HG03432 (cell line): Measurements from ENCODE around the gene HDAC10.

ENCODE experiments used
- ATAC-seq: cut with Tn5 transposase; IDR thresholded peaks from one replicate; pipeline ENCODE4 v1.9.1; 2021; ENCODE audit warnings: mild to moderate bottlenecking, moderate library complexity; ENCODE audit not compliant: unreplicated experiment

HDAC10 gene

GRCh38 chr22:50271519-50271970, 20.5 kb upstream of the HDAC10 start:
- no peak for ATAC-seq

DNA sequence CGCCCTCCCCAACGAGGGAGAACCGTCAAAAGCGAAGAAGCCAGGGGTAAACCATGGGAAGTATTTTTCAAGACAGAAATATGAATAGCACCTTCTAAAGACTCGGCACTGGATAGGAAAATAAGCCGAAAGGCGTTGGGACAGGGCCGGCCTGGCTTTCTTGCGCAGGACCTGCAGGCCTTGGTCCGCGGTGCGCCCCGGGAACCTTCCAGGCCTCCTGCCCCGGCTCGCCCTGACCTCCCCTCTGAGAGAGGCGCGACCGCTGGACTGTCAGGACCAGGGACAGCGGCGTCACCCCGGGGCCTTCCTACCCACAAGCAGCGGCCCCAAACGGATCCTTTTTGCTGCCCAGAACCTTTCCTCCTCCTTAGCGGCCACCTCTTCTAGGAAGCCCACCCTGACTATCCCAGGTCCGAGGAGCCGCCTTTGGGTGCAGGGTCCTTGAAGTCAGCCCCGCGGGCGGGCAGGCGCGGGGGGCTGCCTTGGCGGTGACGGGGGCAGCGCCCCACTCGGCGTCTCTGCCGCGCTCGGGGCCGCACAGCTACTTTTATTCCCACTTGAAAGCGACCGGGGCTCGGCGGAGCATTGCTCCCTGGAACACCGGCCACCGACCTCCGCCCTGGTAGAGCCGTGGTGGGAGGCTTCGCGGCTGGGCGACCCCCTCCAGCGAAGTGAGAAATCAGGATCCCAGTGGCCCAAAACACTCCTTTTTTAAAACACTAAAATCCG, 19.8 kb upstream of the HDAC10 start:
- peak; percentile 24 for ATAC-seq

- peak; percentile 44 for ATAC-seq
These were observed 19.1 kb upstream of the HDAC10 start, which contains the start of gene MAPK11 for GRCh38 chr22:50269970-50270665. Gene MAPK11, minus strand, starts transcription at chr22:50270380. Its CDS starts 88 bp downstream, at chr22:50270292.

DNA sequence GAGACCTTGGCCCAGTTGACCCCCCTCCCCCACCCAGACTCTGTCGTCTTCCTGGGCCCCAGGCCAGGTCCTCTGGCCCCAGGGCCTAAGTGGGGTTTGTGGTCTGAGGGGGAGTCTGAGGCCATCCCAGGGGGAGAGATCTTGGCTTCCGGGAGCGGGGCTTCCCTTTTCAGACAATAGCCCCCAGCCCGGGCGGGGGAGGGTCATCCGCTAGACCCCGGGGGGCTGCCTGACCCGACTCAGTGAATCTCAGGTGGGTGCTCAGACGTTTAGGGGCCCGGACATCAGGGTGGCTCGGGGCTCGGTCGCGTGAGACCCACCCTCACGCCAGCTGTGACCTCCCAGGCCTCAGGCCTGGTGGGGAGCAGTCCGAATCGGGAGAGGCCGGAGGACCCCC, 18.5 kb upstream of the HDAC10 start:
- no peak for ATAC-seq

DNA sequence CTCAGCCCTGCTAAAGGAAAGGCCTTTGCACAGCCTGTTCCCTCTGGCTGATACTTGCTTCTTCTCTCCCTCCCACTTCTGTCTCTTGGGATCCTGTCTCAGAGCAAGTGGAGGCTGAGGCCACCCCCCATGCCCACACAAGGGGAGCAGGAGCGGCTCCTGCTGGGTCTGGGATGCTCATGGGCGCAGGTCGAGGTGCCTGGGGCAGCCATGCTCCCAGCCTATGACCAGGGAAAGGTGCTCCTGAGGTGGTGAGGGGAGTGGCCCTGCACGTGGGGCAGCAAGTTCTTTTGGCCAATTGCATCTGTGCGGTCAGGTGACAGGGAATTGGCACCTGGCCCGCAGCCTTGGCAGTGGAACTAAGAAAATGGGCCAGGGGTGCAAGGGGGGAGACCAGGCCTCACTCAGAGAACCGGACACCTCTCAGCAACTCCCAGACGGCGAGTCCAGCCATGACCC, 17.6 kb upstream of the HDAC10 start:
- ATAC-seq, result no peak

DNA sequence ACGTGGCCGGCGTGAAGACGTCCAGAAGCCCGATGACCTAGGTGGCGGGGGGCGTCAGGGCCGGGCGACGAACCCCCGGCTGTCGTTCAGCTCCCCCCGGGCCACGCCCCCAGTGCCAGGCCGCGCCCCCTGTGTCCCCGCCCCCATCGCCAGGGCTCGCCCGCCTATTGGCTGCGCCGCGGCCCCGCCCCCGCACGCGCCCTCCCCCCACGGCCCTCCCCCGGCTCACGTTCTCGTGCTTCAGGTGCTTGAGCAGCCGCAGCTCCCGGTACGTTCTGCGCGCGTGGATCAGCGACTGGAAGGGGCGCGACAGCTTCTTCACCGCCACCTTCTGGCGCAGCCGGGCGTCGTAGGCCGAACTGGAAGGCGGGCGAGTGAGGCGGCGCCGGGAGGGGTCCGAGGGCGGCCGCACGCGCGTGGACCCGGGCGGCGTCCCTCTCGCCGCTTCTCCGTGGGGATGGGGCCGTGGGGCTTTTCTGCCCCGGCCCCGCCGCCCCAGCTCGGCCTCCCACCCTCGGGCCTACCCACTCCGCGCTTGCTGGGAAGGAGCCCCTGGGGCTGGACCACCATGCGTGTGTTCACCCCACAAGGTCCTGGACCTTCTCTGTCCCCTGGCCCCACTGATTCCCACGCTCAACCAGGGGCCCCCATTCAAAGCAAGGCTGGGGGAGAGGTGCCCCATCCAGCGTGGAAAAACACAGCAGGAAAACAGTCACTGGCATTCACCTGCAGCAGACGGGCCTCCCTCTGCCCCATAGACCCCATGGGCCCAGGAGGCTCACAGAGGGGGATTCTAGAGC, 16.7 kb upstream of the HDAC10 start:
- ATAC-seq, result no peak

DNA sequence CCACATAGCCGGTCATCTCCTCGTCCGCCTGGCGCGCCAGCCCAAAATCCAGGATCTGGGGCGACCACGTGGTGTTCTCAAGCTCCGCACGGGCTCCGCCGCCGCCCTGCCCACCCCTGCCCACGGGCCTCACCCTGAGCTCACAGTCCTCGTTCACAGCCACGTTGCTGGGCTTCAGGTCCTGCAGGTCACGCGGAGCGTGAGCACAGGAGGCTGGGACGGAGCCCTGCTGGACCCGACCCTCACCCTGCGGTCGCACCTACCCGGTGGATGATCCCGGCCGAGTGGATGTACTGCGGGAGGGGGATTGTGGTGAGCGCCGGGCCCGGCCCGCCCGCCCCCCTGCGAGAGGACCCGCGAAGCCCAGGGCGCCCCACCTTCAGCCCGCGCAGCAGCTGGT, 15.9 kb upstream of the HDAC10 start:
- no peak for ATAC-seq

GRCh38 chr22:50264946-50265669, 14.0 kb upstream of the HDAC10 start:
- no peak for ATAC-seq

DNA sequence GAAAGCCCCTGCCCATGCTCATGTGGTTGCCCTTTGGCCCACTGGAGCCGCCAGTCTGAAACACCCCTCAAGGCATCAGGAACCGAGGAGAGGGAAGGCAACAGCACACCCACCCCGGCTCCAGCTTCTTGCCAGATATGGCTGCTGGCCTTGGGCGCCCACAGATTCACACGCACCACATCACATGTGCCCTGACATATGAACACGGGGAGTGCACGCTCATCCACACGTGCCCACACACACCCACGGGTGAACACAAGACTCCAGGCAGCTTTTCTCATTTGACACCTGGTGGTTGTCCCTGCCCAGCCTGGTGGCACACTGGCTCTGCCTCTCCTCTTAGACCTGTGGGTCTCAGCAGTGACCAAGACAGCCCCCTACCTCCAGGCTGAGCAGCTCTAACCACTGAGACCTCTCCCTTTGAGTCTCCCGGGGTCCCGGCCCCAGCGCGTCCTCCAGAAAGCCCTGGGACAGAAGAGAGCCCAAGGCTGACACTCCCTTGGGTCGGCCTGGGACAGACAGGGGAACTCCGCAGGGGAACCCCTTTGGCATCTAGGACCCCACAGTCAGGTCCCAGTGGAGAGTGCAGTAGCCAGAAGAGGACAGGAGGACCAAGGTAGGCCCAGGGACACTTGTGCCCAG, 13.2 kb upstream of the HDAC10 start:
- no peak for ATAC-seq

- no peak for ATAC-seq
These were observed 12.0 kb upstream of the HDAC10 start for GRCh38 chr22:50262973-50263617.

GRCh38 chr22:50262460-50262911, 11.4 kb upstream of the HDAC10 start:
- ATAC-seq, result no peak

DNA sequence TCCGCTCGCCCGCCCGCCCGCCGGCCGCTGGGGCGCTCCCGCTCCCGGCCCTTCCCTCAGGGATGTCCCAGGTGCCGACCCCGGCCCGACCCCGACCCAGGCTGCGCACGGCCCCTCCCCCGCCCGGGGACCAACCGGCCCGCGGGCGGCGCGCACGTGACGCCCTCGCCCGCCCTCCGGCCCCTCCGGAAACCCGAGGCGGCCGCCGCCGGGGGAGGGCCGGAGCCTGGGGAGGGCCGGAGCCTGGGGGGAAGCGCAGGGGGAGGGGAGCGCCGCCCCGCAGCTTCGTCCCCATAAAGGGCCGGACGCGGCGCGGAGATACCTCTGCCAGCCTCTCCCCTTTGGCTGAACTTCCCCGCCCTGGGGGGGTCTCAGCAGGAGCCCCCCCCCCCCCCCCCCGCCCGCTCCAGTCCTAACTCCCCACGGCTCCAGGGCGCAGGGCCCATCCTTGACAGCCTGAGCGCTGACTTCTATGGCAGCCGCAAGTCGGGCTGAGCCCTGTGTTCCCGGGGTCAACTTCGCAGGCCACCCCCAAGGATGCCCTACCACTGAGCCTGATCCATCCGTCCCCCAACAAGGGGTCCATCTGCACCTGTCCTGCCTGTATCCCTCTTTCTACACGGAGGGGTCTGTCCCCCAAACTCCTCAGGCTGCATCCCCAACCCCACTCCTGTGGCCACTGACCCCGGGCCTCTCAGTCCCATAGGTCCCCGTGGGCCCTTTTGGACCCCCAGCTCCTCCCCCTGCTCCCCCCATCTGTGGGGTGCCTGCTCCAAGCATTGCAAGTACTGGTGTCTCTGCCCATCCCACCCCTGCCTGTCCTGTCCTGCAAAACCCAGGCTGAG, 10.8 kb upstream of the HDAC10 start, which contains the start of gene MAPK12:
Gene MAPK12, minus strand, starts transcription at position 69 of the 845 bp plus-strand sequence. CDS start 174 bp downstream, outside the sequence.
- no peak for ATAC-seq

DNA sequence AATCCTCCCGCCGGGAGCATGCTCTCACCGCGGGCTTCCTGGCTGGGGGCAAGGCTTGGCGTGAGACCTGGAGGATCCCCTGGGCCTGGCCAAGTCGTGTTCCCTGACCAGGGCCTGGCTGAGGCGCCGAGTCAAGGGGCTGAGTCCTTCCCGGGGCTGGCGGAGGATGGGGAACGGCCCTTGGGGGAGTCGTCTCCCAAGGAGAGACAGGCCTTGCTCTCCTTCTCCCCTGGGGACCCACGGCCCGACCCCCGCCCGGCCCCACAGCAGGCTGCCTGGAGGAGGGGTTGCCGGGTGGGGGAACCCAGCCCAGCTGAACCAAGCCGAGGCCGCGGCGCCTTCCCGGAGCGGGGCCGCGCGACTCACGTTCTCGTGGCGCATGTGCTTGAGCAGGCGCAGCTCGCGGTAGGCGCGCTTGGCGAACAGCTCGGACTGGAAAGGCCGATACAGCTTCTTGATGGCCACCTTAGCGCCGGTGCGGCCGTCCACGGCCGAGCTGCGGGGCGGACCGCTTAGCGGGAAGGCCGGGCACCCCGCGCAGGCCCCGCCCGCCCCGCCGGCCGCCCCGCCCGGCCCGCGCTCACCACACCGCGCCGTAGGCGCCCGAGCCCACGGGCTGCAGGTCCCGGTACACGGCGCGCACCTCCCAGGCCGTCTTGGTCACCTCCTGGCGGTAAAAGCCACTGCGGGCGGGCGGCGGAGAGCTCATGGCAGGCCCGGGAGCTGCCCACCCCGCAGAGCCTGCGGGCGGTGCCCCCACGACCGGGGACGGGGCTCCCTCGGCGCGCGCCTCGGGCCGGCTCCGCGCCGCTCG, 9.9 kb upstream of the HDAC10 start:
- ATAC-seq, result no peak

GRCh38 chr22:50260434-50260800, 9.4 kb upstream of the HDAC10 start:
- ATAC-seq, result no peak

- ATAC-seq, result no peak
These were observed 8.2 kb upstream of the HDAC10 start for GRCh38 chr22:50259302-50259701.

- ATAC-seq, result no peak
These were observed 7.6 kb upstream of the HDAC10 start for GRCh38 chr22:50258361-50259292.
